SU-DHL-6 (cell line): Measurements from ENCODE around the gene RARG.

ENCODE experiments used
- H2AFZ ChIP-seq: fragments of 200-600 bp; sonication (generic); 2 replicates; pipeline ENCODE4 v1.6.1; 2014; ENCODE audit warnings: low read depth, mild to moderate bottlenecking, moderate library complexity, mixed read lengths, antibody characterized with exemption, low read length; ENCODE audit not compliant: severe bottlenecking
- H3F3A ChIP-seq: fragments of 200-600 bp; shearing (Covaris generic); 2 replicates; pipeline ENCODE4 v1.6.0; 2016; ENCODE audit warnings: antibody characterized with exemption, mild to moderate bottlenecking; ENCODE audit not compliant: insufficient read depth
- H3K27ac ChIP-seq: fragments of 200-600 bp; sonication (generic); 2 replicates; pipeline ENCODE4 v1.5.1; 2016; ENCODE audit warnings: low read depth, mild to moderate bottlenecking, low read length, moderate library complexity, mixed read lengths
- H3K27me3 ChIP-seq: fragments of 200-600 bp; sonication (generic), shearing (Covaris generic); 2 replicates; pipeline ENCODE4 v1.6.0; 2014; ENCODE audit warnings: mild to moderate bottlenecking, low read length
- H3K36me3 ChIP-seq: fragments of 200-600 bp; sonication (generic); 2 replicates; pipeline ENCODE4 v1.6.1; 2014; ENCODE audit warnings: mild to moderate bottlenecking, low read length, mixed read lengths
- H3K4me2 ChIP-seq: fragments of 300-600, 200-600 bp; shearing (Covaris generic), sonication (generic); 2 replicates; pipeline ENCODE4 v1.6.0; 2014; ENCODE audit warnings: low read length, low read depth, mild to moderate bottlenecking; ENCODE audit not compliant: poor library complexity, severe bottlenecking
- H3K4me3 ChIP-seq: fragments of 200-600 bp; sonication (generic); 2 replicates; pipeline ENCODE4 v1.5.1; 2014; ENCODE audit warnings: antibody characterized with exemption, low read length, mild to moderate bottlenecking, mixed read lengths; ENCODE audit not compliant: insufficient read depth, poor library complexity, severe bottlenecking
- H3K79me2 ChIP-seq: fragments of 200-600 bp; sonication (generic); 2 replicates; pipeline ENCODE4 v1.6.1; 2014; ENCODE audit warnings: mild to moderate bottlenecking, low read length, moderate library complexity; ENCODE audit not compliant: insufficient read depth
- H3K9ac ChIP-seq: fragments of 200-600 bp; sonication (generic); 2 replicates; pipeline ENCODE4 v1.7.0; 2014; ENCODE audit warnings: mild to moderate bottlenecking, low read length
- H3K9me2 ChIP-seq: fragments of 200-600 bp; sonication (generic); replicated peaks from 2 replicates; pipeline ENCODE4 v1.6.1; 2014; ENCODE audit warnings: low read length; ENCODE audit not compliant: insufficient read depth
- H3K9me3 ChIP-seq: fragments of 200-600 bp; sonication (generic); 2 replicates; pipeline ENCODE4 v1.6.1; 2014; ENCODE audit warnings: low read length, mixed read lengths; ENCODE audit not compliant: insufficient read depth
- H4K20me1 ChIP-seq: fragments of 200-600 bp; sonication (generic); 2 replicates; pipeline ENCODE4 v1.6.1; 2014; ENCODE audit warnings: low read depth, mild to moderate bottlenecking, antibody characterized with exemption, low read length, moderate library complexity, mixed read lengths
- EZH2phosphoT487 ChIP-seq: fragments of 200-600 bp; sonication (generic), shearing (Covaris generic); conservative IDR thresholded peaks from 2 replicates; pipeline ENCODE4 v1.6.1; 2018; ENCODE audit warnings: mild to moderate bottlenecking, antibody characterized with exemption, low read length, moderate library complexity, mixed read lengths
- TF ChIP-seq, protein P1 (sequence below): fragments of 200-600 bp; sonication (generic); IDR thresholded peaks from one replicate; pipeline ENCODE4 v1.5.1; 2017; ENCODE audit warnings: antibody characterized with exemption, mild to moderate bottlenecking, low read length, moderate library complexity; ENCODE audit not compliant: insufficient read depth, poor library complexity, severe bottlenecking

RARG gene

DNA sequence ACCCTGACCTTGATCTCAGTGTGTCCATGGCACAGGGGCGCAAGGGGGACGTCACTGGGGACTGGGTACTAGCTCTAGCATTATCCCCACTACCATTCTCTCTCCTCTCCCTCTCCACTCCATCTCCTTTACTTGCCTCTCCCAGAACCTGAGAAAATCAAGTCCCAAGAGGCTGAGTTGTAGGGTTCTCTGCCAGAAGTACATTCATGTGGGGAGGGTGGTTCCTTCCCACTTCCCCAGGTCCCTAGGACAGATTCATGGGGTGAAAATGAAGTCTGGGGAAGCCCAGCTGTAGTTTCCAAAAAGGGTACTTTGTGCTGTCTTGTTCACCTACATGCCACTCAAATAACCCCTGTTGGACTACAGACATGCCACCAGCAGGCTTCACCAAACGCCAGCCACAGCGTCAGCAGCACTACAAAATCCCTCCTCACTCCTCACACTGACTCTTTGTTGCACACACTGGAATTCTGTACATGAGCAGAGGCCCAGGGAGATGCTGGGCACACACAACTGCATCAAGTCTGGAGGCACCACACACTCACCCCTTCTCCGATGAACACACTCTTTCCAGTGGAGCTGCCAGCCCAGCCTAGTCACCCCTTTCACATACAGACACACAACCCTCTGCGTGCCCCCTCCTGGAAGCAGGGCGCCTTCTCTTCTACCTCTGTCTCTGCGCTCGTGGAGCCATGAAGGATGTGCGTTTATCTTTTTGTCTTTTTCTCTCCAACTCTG is 6.9 kb downstream of the RARG start:
- H3K36me3 ChIP-seq, result no peaks in the 10 kb centered on the region
- no peaks in the 10 kb centered on the region for H3K9me2 ChIP-seq
- H3F3A ChIP-seq, result peaks cover 11% of the 10 kb centered on the region
- no peaks in the 10 kb centered on the region for H3K27me3 ChIP-seq
- no peak overlapping the region for H3K9ac ChIP-seq
- no peak overlapping the region for H3K4me2 ChIP-seq
- no peak overlapping the region for H3K4me3 ChIP-seq
- H2AFZ ChIP-seq, result no peak overlapping the region
- H4K20me1 ChIP-seq, result no peaks in the 10 kb centered on the region
- no peaks in the 10 kb centered on the region for H3K79me2 ChIP-seq
- no peak overlapping the region for H3K27ac ChIP-seq
- TF ChIP-seq, protein P1, sequence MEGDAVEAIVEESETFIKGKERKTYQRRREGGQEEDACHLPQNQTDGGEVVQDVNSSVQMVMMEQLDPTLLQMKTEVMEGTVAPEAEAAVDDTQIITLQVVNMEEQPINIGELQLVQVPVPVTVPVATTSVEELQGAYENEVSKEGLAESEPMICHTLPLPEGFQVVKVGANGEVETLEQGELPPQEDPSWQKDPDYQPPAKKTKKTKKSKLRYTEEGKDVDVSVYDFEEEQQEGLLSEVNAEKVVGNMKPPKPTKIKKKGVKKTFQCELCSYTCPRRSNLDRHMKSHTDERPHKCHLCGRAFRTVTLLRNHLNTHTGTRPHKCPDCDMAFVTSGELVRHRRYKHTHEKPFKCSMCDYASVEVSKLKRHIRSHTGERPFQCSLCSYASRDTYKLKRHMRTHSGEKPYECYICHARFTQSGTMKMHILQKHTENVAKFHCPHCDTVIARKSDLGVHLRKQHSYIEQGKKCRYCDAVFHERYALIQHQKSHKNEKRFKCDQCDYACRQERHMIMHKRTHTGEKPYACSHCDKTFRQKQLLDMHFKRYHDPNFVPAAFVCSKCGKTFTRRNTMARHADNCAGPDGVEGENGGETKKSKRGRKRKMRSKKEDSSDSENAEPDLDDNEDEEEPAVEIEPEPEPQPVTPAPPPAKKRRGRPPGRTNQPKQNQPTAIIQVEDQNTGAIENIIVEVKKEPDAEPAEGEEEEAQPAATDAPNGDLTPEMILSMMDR, result no peak
- no peak for TF ChIP-seq EZH2phosphoT487
- H3K9me3 ChIP-seq, result no peaks in the 10 kb centered on the region

DNA sequence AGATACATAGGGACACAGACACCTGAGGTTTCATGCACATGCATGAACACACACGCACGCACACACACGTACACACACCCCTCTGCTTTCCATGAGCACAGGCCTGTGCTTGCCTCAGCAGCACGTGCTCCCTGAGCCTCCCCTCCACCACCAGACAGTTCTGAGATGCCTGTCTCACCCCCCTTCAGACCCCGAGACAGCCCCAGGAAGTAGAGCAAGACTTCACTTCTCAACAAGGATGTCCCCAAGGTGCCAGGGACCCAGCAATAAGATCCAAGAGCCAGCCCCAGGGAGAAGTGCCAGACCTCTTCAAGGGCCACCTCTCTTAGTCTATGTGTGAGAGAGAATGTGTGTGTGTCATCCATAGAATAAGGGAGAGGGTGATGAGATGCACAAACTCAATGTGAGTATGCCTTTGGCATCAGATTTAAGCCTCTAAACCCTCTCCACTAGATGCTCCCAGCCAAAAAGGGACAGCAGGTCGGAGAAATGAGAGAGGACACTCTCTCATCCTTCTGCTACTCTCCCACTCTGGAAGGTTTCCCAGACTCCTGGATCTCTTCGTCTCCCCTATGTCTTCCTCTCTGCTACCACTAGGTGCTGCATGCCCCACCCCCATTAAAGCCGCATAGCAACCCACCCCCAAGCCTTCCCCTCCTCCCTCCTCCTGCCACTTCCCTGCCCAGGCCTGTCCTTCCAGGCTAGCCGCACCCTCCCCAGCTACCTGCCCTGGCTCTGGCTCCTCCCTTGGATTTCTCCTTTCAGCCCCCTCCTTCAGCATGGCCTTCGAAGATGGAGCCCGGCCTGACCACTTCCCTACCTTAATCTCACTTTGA is 7.7 kb downstream of the RARG start:
- Histone ChIP-seq H3F3A (peaks cover 11% of the 10 kb centered on the region), H3K4me3 (no peak overlapping the region), H3K36me3 (no peaks in the 10 kb centered on the region), H2AFZ (no peak overlapping the region), H3K79me2 (no peaks in the 10 kb centered on the region), H3K9ac (no peak overlapping the region), H3K27ac (no peak overlapping the region), H3K9me2 (no peaks in the 10 kb centered on the region), H3K4me2 (no peak overlapping the region), H4K20me1 (no peaks in the 10 kb centered on the region), H3K27me3 (no peaks in the 10 kb centered on the region), H3K9me3 (no peaks in the 10 kb centered on the region)
- TF ChIP-seq, protein P1, result no peak
- no peak for TF ChIP-seq EZH2phosphoT487

DNA sequence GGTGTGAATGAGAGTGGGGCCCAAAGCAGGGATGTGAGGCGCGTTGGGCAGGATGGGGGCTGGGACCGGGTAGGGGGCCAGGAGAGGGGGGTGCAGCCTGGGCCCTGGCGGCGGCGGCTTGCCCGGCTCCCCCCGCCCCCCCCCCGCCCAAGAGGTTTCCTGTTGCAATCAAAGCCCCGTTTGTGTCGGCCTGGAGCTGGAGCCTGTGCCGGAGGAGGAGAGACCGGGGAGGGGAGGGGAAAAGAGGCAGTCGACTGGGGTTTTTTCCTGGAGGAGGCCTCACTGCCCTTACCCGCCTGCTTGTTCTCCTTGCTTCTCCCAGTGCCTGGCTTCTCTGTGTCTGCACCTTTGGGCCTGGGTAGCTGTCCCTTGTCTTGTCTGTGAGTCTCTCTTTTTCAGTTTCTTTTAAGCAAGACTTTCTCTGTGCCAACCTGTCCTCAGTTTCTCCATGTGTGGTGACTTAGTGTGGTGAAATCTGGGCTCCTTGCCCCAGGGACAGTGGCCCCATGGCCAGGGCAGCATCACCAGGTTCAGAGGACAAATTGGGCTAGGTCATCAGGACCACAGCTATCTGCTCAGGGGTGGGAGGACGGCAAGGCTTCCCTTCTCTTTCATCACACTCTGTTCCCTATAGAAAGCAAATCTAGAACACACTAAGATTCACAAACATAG is 8.5 kb downstream of the RARG start:
- H2AFZ ChIP-seq, result no peak overlapping the region
- no peaks in the 10 kb centered on the region for H3K9me2 ChIP-seq
- H3K9ac ChIP-seq, result no peak overlapping the region
- no peak overlapping the region for H3K4me2 ChIP-seq
- no peaks in the 10 kb centered on the region for H4K20me1 ChIP-seq
- H3K27me3 ChIP-seq, result no peaks in the 10 kb centered on the region
- H3K79me2 ChIP-seq, result no peaks in the 10 kb centered on the region
- peaks cover 11% of the 10 kb centered on the region for H3F3A ChIP-seq
- no peaks in the 10 kb centered on the region for H3K36me3 ChIP-seq
- TF ChIP-seq, protein P1, result no peak
- TF ChIP-seq EZH2phosphoT487, result no peak
- H3K27ac ChIP-seq, result no peak overlapping the region
- H3K9me3 ChIP-seq, result no peaks in the 10 kb centered on the region
- no peak overlapping the region for H3K4me3 ChIP-seq
